ENCODE data around the gene SETD4.

Gene SETD4

DNA sequence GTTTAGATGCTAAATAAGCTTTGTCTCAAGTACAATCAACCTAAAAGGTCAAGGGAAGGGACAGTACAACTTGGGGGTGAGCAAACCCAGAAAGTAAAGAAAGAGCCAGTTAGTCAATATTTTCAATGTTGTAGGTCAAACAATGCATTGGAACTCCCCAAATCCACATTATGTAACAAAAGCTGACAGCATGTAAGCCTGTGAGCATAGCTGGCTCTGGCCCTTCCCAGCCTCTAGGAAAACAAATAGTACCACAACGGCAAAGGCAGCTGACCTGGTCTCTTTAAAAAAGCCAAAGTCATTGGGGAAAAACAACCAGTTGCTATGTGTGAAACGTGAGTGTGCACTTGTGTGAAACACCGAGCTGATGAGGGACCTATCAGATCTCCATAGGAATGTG, 12.9 kb upstream of the SETD4 start:
- TF ChIP-seq, protein P1, sequence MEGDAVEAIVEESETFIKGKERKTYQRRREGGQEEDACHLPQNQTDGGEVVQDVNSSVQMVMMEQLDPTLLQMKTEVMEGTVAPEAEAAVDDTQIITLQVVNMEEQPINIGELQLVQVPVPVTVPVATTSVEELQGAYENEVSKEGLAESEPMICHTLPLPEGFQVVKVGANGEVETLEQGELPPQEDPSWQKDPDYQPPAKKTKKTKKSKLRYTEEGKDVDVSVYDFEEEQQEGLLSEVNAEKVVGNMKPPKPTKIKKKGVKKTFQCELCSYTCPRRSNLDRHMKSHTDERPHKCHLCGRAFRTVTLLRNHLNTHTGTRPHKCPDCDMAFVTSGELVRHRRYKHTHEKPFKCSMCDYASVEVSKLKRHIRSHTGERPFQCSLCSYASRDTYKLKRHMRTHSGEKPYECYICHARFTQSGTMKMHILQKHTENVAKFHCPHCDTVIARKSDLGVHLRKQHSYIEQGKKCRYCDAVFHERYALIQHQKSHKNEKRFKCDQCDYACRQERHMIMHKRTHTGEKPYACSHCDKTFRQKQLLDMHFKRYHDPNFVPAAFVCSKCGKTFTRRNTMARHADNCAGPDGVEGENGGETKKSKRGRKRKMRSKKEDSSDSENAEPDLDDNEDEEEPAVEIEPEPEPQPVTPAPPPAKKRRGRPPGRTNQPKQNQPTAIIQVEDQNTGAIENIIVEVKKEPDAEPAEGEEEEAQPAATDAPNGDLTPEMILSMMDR (conservative IDR thresholded peaks at IDR 0.05; ENCODE audit: control insufficient read depth, insufficient read depth, low read depth, low read length) = no peak
- DNase-seq (ENCODE audit: low read depth) = no peak
- no peak overlapping the region for H3K4me3 ChIP-seq (ENCODE audit: control insufficient read depth, low read depth, low read length)

DNA sequence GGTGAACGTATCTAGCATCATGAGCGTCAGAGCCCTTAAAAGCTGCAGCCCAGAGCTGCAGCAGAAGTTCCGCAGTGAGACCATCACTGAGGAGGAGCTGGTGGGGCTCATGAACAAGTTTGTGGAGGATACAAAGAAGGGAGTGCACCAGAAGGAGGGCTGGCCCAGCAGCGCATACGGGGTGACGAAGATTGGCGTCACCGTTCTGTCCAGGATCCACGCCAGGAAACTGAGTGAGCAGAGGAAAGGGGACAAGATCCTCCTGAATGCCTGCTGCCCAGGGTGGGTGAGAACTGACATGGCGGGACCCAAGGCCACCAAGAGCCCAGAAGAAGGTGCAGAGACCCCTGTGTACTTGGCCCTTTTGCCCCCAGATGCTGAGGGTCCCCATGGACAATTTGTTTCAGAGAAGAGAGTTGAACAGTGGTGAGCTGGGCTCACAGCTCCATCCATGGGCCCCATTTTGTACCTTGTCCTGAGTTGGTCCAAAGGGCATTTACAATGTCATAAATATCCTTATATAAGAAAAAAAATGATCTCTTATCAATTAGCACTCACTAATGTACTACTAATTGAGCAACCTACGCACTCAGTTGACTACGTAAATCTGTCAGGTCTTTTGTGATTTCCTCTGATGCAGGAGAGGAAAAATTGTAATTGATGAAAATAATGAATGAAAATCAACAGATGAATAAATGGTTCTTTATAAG, 12.3 kb upstream of the SETD4 start:
- H3K4me3 ChIP-seq (ENCODE audit: control insufficient read depth, low read depth, low read length) = no peak overlapping the region
- DNase-seq (ENCODE audit: low read depth) = no peak
- TF ChIP-seq, protein P1 (conservative IDR thresholded peaks at IDR 0.05; ENCODE audit: control insufficient read depth, insufficient read depth, low read depth, low read length) = no peak

DNA sequence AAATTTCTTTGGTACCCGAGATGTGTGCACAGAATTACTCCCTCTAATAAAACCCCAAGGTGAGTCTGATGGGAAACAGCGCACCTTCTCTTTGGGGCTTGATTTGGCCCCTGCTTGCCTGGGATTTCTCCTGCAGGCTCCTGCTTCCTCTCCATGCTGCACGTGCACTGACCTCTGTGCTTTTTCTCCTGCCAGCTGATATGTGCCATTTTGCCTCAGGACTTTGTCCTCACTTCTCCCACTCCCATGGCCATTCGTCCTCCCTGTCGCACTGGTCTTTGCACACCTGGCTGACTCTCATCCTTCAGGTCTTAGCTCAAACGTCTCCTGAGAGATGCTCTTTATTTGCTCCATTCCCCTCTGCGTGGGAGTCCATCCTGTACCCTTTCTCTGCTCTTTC, 10.7 kb upstream of the SETD4 start:
- TF ChIP-seq, protein P1 (conservative IDR thresholded peaks at IDR 0.05; ENCODE audit: control insufficient read depth, insufficient read depth, low read depth, low read length) = no peak
- no peak for DNase-seq (ENCODE audit: low read depth)
- H3K4me3 ChIP-seq (ENCODE audit: control insufficient read depth, low read depth, low read length) = peak overlapping the region; percentile 77

- peak within 1 kb of the TSS; percentile 77 for H3K4me3 ChIP-seq (ENCODE audit: control insufficient read depth, low read depth, low read length)
- TF ChIP-seq, protein P1 (conservative IDR thresholded peaks at IDR 0.05; ENCODE audit: control insufficient read depth, insufficient read depth, low read depth, low read length) = no peak
- peak; percentile 92 for DNase-seq (ENCODE audit: low read depth)
Measured at GRCh38 chr21:36069713-36070583, 9.6 kb upstream of the SETD4 start, which contains the start of gene CBR1. TSS of gene CBR1 (plus strand) at chr21:36070024. CDS start at chr21:36070116, 92 bp downstream.

GRCh38 chr21:36068748-36069398, 8.5 kb upstream of the SETD4 start:
- TF ChIP-seq, protein P1 (conservative IDR thresholded peaks at IDR 0.05; ENCODE audit: control insufficient read depth, insufficient read depth, low read depth, low read length) = no peak
- no peak overlapping the region for H3K4me3 ChIP-seq (ENCODE audit: control insufficient read depth, low read depth, low read length)

GRCh38 chr21:36065497-36066036, 5.2 kb upstream of the SETD4 start:
- H3K4me3 ChIP-seq (ENCODE audit: control insufficient read depth, low read depth, low read length) = no peak overlapping the region
- TF ChIP-seq, protein P1 (conservative IDR thresholded peaks at IDR 0.05; ENCODE audit: control insufficient read depth, insufficient read depth, low read depth, low read length) = no peak
- peak; percentile 80 for DNase-seq (ENCODE audit: low read depth)

More at GRCh38 chr21:36068748-36069398, 8.5 kb upstream of the SETD4 start:
- DNase-seq (ENCODE audit: low read depth) = no peak
